Trophoblast cell (in vitro differentiated cells and primary cell): ENCODE results near the gene NR5A1.

Source experiments
- DNase-seq, 2 donors: peaks; one replicate each; pipeline ENCODE4 v3.0.0-alpha.2; 2016
- H2AFZ ChIP-seq: 2 replicates; pipeline ENCODE4 v1.6.1; 2013; ENCODE audit warnings: low read length, moderate library complexity, mild to moderate bottlenecking; ENCODE audit not compliant: insufficient read depth, poor library complexity
- H2AK5ac ChIP-seq: 2 replicates; pipeline ENCODE4 v1.6.1; 2013; ENCODE audit warnings: mild to moderate bottlenecking, low read length
- H2BK120ac ChIP-seq: 2 replicates; pipeline ENCODE4 v1.6.1; 2013; ENCODE audit warnings: low read length, mild to moderate bottlenecking, moderate library complexity; ENCODE audit not compliant: insufficient read depth, poor library complexity
- H2BK12ac ChIP-seq: 2 replicates; pipeline ENCODE4 v1.6.1; 2013; ENCODE audit warnings: mild to moderate bottlenecking, low read length, moderate library complexity
- H2BK5ac ChIP-seq: 2 replicates; pipeline ENCODE4 v1.6.1; 2013; ENCODE audit warnings: low read length, low read depth, moderate library complexity, mild to moderate bottlenecking; ENCODE audit not compliant: poor library complexity
- H3K14ac ChIP-seq: 2 replicates; pipeline ENCODE4 v1.6.1; 2013; ENCODE audit warnings: mild to moderate bottlenecking, low read length
- H3K18ac ChIP-seq: 2 replicates; pipeline ENCODE4 v1.6.1; 2013; ENCODE audit warnings: mild to moderate bottlenecking, low read length
- H3K23ac ChIP-seq: 2 replicates; pipeline ENCODE4 v1.6.1; 2013; ENCODE audit warnings: low read length
- H3K27ac ChIP-seq: 2 replicates; pipeline ENCODE4 v1.5.1; 2013; ENCODE audit warnings: low read depth, mild to moderate bottlenecking, inconsistent platforms, low read length, moderate library complexity
- H3K27me3 ChIP-seq: 2 replicates; pipeline ENCODE4 v1.6.1; 2013; ENCODE audit warnings: inconsistent platforms, mild to moderate bottlenecking, low read length, moderate library complexity; ENCODE audit not compliant: insufficient read depth
- H3K36me3 ChIP-seq, 2 experiments: 1 replicate in 1 of 2; 2 replicates in 1 of 2; pipeline ENCODE4 v1.6.1; 2013; ENCODE audit warnings: low read length in 2 of 2, mild to moderate bottlenecking in 2 of 2, moderate library complexity in 1 of 2; ENCODE audit not compliant: insufficient read depth in 2 of 2, control insufficient read depth in 1 of 2
- H3K4ac ChIP-seq: 2 replicates; pipeline ENCODE4 v1.6.1; 2013; ENCODE audit warnings: low read depth, mild to moderate bottlenecking, low read length, moderate library complexity
- H3K4me1 ChIP-seq, 2 experiments: 1 replicate in 1 of 2; 2 replicates in 1 of 2; pipeline ENCODE4 v1.6.1; 2013; ENCODE audit warnings: low read length in 2 of 2, mild to moderate bottlenecking in 2 of 2, moderate library complexity in 1 of 2; ENCODE audit not compliant: insufficient read depth in 2 of 2, control insufficient read depth in 1 of 2
- H3K4me2 ChIP-seq: 2 replicates; pipeline ENCODE4 v1.6.1; 2013; ENCODE audit warnings: inconsistent platforms, mild to moderate bottlenecking, low read length, moderate library complexity
- H3K4me3 ChIP-seq: 2 replicates; pipeline ENCODE4 v1.5.1; 2013; ENCODE audit warnings: mild to moderate bottlenecking, low read depth, low read length, inconsistent platforms
- H3K79me1 ChIP-seq: one replicate; pipeline ENCODE4 v1.6.1; 2013; ENCODE audit warnings: low read length
- H3K79me2 ChIP-seq: 2 replicates; pipeline ENCODE4 v1.6.1; 2013; ENCODE audit warnings: low read length, mild to moderate bottlenecking; ENCODE audit not compliant: control insufficient read depth, insufficient read depth, poor library complexity
- H3K9ac ChIP-seq: 2 replicates; pipeline ENCODE4 v1.6.1; 2013; ENCODE audit warnings: mild to moderate bottlenecking, low read length
- H3K9me3 ChIP-seq: 2 replicates; pipeline ENCODE4 v1.6.1; 2013; ENCODE audit warnings: low read depth, mild to moderate bottlenecking, control low read depth, inconsistent platforms, low read length; ENCODE audit not compliant: insufficient read depth
- H4K12ac ChIP-seq: 2 replicates; pipeline ENCODE4 v1.6.1; 2013; ENCODE audit warnings: low read depth, mild to moderate bottlenecking, low read length, moderate library complexity
- H4K8ac ChIP-seq: 2 replicates; pipeline ENCODE4 v1.6.1; 2013; ENCODE audit warnings: low read depth, mild to moderate bottlenecking, low read length, moderate library complexity
- H4K91ac ChIP-seq: one replicate; pipeline ENCODE4 v1.6.1; 2013; ENCODE audit warnings: low read depth, mild to moderate bottlenecking, low read length, moderate library complexity
- WGBS: extraction: QIAGEN DNeasy Blood & Tissue Kit; methylation state at CpG from one replicate; pipeline ENCODE4 v1.1.7; 2013; ENCODE audit warnings: missing lambda C conversion rate; ENCODE audit not compliant: insufficient read length, insufficient coverage; ENCODE audit errors: extremely low coverage; 5-methylcytosine and 5-hydroxymethylcytosine counted together

NR5A1 gene

DNA sequence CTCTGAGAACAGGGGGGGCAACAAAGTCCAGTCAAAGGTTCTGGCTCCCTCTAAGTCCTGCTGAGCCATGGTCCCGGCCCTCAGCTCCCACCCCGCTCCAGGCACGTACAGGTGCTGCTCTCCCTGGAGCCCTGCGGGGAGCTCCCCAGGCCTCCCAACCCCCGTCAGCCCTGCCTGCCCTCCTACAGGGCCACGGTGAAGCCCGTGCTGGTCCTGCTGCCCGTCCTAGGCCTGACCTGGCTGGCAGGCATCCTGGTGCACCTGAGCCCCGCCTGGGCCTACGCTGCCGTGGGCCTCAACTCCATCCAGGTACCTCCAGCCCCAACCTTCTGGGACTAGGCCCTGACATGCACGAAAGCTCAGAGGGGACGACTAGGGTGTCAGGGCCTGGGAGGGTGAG lies 36.9 kb downstream of the NR5A1 start:
- Histone ChIP-seq H2AFZ (no peak overlapping the region), H3K4me3 (no peak overlapping the region), H3K27ac (no peak overlapping the region), H2AK5ac (no peak overlapping the region), H3K4me1 (no peaks in the 10 kb centered on the region), H3K79me1 (no peaks in the 10 kb centered on the region), H4K91ac (no peak overlapping the region), H3K27me3 (no peaks in the 10 kb centered on the region), H3K14ac (no peak overlapping the region), H3K23ac (no peak overlapping the region), H3K79me2 (no peaks in the 10 kb centered on the region), H3K4me2 (no peak overlapping the region), H3K36me3 (no peaks in the 10 kb centered on the region), H3K9me3 (peaks cover 2% of the 10 kb centered on the region), H3K4ac (no peak overlapping the region), H3K18ac (no peak overlapping the region), H4K8ac (no peak overlapping the region), H3K9ac (no peak overlapping the region), H2BK12ac (no peak overlapping the region), H2BK5ac (no peak overlapping the region), H4K12ac (no peak overlapping the region), H2BK120ac (no peak overlapping the region)
- DNase-seq, result no peak
- no CpG with 5 or more reads among the region's 13 CpGs for WGBS

DNA sequence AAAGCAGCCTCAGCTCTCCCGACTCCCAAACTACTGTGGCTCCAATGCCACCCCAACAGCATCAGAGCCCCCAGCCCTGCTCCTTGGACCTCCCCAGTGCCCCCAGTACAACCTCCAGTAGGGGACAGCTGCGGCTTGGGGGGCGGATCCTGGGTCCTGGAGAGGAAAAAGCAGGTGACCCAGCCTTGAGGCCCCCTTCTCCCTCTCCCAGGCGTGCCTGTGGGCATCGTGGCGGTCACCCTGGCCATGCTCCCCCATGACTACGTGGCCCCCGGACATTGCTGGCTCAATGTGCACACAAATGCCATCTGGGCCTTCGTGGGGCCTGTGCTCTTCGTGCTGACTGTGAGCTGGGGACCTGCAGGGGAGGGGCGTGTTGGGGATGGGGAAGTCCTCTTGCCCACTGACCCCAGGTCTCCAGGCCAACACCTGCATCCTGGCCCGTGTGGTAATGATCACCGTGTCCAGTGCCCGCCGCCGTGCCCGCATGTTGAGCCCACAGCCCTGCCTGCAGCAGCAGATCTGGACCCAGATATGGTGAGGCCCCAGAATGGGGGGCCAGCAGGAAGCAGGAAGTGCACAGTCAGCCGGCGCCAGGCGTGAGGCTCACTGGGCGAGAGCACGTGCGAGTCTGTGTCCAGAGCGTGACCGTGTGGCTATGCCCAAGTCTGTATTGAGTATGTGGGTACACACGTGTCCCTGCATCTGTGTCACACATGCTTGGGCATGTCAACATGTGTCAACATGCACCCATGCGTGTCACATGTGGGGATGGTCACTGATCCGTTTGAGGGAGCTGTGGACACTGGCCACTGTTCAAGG lies 38.0 kb downstream of the NR5A1 start:
- H3K23ac ChIP-seq, result no peak overlapping the region
- H3K4me3 ChIP-seq, result no peak overlapping the region
- no peak overlapping the region for H3K27ac ChIP-seq
- no peak overlapping the region for H2BK5ac ChIP-seq
- no peak for DNase-seq
- no peak overlapping the region for H4K91ac ChIP-seq
- no peaks in the 10 kb centered on the region for H3K4me1 ChIP-seq
- H3K79me1 ChIP-seq, result no peaks in the 10 kb centered on the region
- H3K36me3 ChIP-seq, result no peaks in the 10 kb centered on the region
- no peak overlapping the region for H3K4ac ChIP-seq
- peaks cover 5% of the 10 kb centered on the region for H3K9me3 ChIP-seq
- H3K79me2 ChIP-seq, result no peaks in the 10 kb centered on the region
- no peak overlapping the region for H2BK12ac ChIP-seq
- H2BK120ac ChIP-seq, result no peak overlapping the region
- WGBS, result no CpG with 5 or more reads among the region's 28 CpGs
- H4K8ac ChIP-seq, result no peak overlapping the region
- H2AK5ac ChIP-seq, result no peak overlapping the region
- H3K27me3 ChIP-seq, result no peaks in the 10 kb centered on the region
- H4K12ac ChIP-seq, result no peak overlapping the region
- H2AFZ ChIP-seq, result no peak overlapping the region
- H3K9ac ChIP-seq, result no peak overlapping the region
- no peak overlapping the region for H3K18ac ChIP-seq
- H3K14ac ChIP-seq, result no peak overlapping the region
- H3K4me2 ChIP-seq, result no peak overlapping the region

DNA sequence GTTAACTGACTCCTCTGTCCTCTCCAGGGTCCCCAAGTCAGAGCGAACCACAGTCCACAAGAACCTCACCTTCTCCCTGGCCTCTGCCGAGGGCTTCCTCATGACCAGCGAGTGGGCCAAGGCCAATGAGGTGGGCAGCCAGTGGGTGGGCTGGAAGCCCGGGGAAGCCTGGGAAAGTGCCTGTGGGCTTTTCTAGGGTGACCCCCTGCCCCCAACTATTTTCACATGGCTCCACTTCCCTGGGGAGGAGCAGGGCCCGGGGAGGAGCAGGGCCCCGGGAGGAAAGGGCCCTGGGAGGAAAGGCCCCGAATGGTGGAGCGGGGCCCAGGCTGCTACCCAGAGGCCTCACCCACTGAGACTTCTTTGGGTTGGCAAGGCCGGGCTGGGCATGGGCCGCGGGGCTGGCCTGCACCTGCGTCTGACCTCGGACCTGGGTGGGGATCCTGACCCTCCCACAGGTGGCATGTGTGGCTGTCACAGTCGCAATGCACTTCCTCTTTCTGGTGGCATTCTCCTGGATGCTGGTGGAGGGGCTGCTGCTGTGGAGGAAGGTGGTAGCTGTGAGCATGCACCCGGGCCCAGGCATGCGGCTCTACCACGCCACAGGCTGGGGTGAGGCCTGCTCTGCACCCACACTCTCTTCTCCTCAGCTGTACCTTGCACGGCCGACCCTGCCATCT lies 39.0 kb downstream of the NR5A1 start:
- H3K9ac ChIP-seq, result no peak overlapping the region
- no peak overlapping the region for H3K18ac ChIP-seq
- no peak for DNase-seq
- H3K79me2 ChIP-seq, result no peaks in the 10 kb centered on the region
- no peak overlapping the region for H2BK12ac ChIP-seq
- no peak overlapping the region for H2BK120ac ChIP-seq
- no peak overlapping the region for H2AFZ ChIP-seq
- no peak overlapping the region for H2BK5ac ChIP-seq
- H2AK5ac ChIP-seq, result no peak overlapping the region
- H3K27me3 ChIP-seq, result no peaks in the 10 kb centered on the region
- H3K4me3 ChIP-seq, result no peak overlapping the region
- no peak overlapping the region for H3K4ac ChIP-seq
- no peaks in the 10 kb centered on the region for H3K79me1 ChIP-seq
- no peak overlapping the region for H4K12ac ChIP-seq
- no peak overlapping the region for H3K4me2 ChIP-seq
- H4K8ac ChIP-seq, result no peak overlapping the region
- no peaks in the 10 kb centered on the region for H3K36me3 ChIP-seq
- no peak overlapping the region for H3K27ac ChIP-seq
- H3K4me1 ChIP-seq, result no peaks in the 10 kb centered on the region
- H4K91ac ChIP-seq, result no peak overlapping the region
- H3K14ac ChIP-seq, result no peak overlapping the region
- no peak overlapping the region for H3K23ac ChIP-seq
- WGBS, result no CpG with 5 or more reads among the region's 19 CpGs
- H3K9me3 ChIP-seq, result peaks cover 5% of the 10 kb centered on the region

DNA sequence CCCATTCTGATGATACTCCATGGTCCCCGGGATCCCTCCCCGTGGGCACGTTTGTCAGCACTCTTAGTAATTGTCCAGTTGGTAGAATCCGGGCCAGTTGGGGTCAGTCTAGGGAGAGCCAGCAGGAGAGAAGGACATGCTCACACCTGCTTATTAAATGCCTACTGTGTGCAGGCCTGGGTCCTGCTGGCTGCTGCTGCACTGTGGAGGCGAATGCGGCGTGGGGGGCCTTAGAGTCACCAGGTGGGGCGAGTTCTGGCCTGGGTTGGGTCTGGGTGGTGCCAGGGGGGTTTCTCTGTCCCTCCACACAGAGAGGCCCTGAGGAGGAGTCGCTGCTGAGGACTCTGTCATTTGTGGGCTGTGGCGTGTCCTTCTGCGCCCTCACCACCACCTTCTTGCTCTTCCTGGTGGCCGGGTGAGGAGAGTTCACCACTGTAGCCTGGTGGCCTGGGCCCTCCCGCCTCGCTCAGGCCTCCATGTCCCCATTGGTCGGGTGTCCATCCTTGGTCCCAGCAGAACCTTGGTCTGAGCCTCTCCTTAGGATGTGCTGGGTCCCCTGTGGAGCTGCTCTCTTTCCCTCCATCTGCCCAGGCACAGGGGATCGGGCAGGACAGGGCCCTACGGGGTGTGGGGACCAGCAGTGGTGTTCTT lies 39.7 kb downstream of the NR5A1 start:
- Histone ChIP-seq H3K79me1 (no peaks in the 10 kb centered on the region), H3K36me3 (no peaks in the 10 kb centered on the region), H3K4me2 (no peak overlapping the region), H3K4me3 (no peak overlapping the region), H3K23ac (no peak overlapping the region), H2BK12ac (no peak overlapping the region), H3K18ac (no peak overlapping the region), H3K27me3 (no peaks in the 10 kb centered on the region), H4K12ac (no peak overlapping the region), H3K9ac (no peak overlapping the region), H3K27ac (no peak overlapping the region), H3K79me2 (no peaks in the 10 kb centered on the region), H2BK5ac (no peak overlapping the region), H3K14ac (no peak overlapping the region), H3K9me3 (peaks cover 5% of the 10 kb centered on the region), H2AK5ac (no peak overlapping the region), H3K4ac (no peak overlapping the region), H4K91ac (no peak overlapping the region), H4K8ac (no peak overlapping the region), H3K4me1 (no peaks in the 10 kb centered on the region), H2AFZ (no peak overlapping the region), H2BK120ac (no peak overlapping the region)
- no peak for DNase-seq
- WGBS, result no CpG with 5 or more reads among the region's 17 CpGs
